ENCODE results near the gene NEDD4.
"Not testable (repeated sequence)": the region's sequence is repeated elsewhere in the genome, so short reads cannot be mapped to it uniquely, and the experiment has no call there.

NEDD4 gene

GRCh38 chr15:55824857-55825613 lies 168.4 kb downstream of the NEDD4 start:
- no peak for DNase-seq (ENCODE audit: low read depth)

DNA sequence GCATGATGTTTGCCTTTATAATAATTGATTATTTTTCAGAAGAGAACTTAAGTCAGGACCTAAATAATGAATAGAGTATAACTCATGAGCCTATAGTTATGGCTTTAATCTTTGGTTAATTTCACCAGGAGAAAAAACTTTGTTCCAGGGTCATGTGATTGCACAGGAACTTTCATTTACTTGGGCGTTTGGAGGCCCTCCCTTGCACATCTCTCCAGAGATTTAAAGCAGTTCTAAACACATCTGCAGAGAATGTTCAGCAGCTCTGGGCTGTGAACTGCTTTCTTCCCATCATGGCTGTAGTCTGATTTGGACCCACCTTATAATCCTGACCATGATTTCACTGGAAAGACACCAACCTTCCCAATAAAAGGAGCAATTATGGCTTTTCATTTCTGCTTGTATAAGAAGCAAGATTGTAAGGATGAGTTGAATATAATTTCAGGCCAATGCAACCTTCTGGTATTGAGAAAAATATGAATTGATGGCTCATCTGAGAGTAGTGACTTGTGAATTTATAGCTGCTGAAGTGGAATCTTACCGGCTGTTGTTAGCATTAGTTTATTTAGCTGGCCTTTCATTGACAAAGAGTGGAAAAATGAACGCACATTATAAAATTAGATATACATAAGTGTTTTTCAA lies 169.6 kb downstream of the NEDD4 start:
- DNase-seq (ENCODE audit: low read depth), result peak; percentile 21

- peak; percentile 87 for DNase-seq (ENCODE audit: low read depth)
Observed at GRCh38 chr15:55823191-55823670, 170.2 kb downstream of the NEDD4 start.

- not testable (repeated sequence) for DNase-seq (ENCODE audit: low read depth)
Observed at GRCh38 chr15:55821740-55822139, 171.7 kb downstream of the NEDD4 start.

DNA sequence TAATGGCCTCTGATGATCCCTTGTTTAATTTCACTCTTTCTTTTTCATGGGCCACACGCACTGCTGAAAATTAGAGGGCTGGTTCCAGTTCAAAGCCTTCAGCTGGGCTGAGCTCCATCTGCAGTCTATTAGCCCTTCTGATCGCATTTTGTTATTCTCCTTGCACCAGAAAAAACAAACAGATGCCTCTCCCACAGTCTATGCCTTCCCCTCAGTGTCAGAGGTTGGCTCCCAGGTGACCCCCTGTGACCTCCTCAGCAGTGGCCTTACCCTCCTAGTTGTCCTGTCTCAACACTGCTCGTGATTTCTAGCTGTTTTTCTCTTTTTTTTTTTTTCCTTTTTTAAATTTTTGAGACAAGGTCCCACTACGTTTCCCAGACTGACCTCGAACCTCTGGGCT lies 173.4 kb downstream of the NEDD4 start:
- DNase-seq (ENCODE audit: low read depth), result no peak

DNA sequence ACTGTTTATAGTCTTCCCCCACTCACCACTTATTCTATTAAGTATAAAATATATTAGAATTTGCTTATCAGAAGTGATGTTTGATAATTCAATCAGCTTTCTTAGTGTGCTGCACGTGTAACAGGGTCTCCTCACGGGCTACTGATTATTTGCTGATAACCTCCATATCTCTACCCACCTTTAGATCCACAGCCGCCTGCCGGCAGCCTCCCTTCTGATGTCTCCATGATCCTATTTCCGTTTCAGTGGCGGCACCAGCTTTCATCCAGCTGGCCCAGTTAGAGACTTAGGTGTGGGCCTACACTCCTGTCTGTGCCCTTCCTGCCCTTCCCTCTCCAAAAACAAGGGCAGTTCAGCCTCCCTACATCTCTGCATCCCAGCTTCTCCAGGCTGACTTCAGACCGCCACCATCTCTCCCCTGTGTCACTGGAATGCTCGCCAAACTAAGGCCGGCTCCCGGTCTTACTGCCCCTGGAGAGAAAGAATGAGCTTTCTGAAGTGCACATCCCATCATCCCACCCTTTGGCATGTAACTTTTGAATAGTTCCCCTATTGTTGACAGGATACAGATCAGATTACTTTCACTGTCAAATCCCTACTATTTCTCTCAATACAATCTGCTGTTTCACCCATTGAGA lies 173.9 kb downstream of the NEDD4 start:
- no peak for DNase-seq (ENCODE audit: low read depth)

DNA sequence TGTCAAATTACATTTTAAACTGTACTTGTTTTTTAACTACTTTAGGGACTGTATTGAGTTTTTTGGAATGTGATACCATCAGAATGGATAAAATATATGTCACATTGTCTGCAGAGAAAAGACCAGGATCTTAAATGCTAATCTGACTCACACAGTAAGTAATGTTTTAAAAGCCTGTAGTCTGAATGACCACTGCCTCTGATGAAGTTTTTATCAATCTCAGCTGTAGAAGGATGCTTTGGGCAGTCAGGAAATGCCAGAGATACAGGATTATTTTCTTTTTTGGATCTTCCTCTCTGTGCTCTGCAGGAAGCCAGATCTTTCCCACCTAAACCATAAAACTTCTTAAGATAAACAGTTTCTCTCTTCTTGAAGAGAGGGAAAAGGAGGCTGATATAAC lies 177.4 kb downstream of the NEDD4 start:
- peak; percentile 64 for DNase-seq (ENCODE audit: low read depth)

DNA sequence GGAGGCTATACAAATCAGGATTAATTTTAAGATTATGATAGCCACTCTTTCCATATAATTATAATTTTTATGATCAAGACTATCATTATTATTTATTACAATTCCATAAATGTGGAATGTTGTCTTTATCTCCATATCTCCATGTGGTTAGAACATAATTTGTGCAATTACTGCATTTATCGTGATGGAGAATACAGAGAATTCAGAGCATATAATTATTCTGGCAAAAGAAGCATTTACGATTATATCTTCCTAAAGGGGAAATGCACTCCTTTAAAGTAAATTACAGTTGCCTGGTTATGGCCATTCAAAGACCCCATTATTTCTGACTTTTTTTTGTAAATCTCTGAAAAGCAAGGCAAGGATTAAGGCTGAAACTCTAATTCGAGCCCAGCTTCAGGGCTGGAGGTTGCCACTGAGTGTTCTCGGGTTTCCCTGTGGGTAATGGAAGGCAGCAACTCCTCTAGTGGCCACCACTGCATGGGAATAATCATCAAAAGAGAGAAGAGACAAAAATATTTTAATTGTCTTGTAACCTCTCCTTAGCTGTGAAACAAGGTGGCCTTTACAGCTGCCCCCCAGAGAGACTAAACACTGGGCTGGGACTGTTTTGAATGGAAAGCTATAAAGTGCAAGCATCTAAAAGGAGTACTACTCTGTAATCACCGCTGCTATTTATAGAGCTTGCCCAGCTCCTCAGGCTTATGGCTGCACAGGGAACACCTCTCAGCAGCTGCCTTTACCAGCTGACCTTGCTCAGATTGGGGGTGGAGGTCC lies 190.6 kb downstream of the NEDD4 start:
- DNase-seq (ENCODE audit: low read depth), result no peak

DNA sequence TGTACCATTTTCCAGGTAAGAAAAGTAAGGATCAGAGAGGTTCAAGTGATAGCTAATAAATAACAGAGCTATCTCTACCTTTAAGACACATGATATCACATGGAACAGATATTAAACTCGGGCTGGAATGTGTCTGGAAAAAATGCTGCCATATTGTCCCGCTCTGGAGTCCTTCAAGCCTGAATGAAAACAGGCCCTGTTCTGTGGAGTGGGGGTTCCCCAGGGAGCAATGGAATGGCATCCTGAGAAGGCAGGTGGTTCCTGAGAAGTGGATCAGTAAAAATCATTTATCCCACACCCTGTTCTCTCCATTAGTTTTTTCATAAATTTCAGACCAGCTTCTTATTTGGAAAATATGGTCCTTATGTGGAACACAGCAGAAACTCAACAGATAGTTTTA lies 193.2 kb downstream of the NEDD4 start:
- no peak for DNase-seq (ENCODE audit: low read depth)

DNA sequence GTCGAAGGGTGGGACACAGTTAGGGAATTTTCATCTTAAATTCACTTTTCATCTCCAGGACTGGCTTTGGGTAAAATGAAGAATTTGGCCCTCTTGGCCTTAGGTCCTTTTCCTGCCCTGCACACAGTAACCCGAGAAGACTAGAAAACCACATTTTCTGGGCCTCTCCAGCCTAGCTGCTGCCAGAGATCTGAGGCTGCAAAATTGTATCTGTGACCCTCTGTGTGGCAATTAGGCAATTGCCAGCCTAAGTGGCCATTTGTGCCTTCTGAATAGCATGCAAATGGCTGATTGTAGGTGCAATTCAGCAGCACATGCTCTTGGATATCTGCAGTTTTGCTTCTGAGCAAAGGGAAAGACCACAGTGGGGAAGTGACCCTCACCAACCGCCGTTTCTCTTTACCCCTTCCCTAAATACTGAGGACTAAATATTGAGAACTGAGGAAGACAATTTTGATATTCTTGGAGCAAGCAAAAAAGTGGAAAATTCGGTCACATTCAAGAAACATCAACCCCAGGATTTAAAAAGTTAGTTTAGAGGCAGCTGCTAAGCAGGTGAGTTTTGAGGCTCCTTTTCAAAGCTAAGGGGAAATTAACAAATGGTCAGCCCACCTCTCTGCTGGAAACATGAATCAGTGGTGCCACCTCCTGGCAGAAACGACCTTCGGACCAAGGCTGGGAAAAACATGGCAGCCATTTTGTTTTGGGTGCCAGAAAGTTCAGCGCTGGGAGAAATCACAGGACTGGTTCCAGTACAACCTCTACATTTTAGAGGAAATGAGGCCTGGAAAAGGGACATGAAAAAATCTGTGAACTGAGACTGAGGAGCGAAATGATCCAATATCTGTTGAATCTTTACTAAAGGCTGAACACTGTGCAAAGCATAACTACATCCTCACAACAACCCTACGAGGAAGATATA lies 193.9 kb downstream of the NEDD4 start:
- DNase-seq (ENCODE audit: low read depth), result peak; percentile 46

GRCh38 chr15:55796321-55796965 lies 197.0 kb downstream of the NEDD4 start:
- peak; percentile 18 for DNase-seq (ENCODE audit: low read depth)

- DNase-seq (ENCODE audit: low read depth), result no peak
Observed at GRCh38 chr15:55795031-55795430, 198.4 kb downstream of the NEDD4 start.

- peak; percentile 82 for DNase-seq (ENCODE audit: low read depth)
Observed at GRCh38 chr15:55791551-55792400, 201.6 kb downstream of the NEDD4 start.

DNA sequence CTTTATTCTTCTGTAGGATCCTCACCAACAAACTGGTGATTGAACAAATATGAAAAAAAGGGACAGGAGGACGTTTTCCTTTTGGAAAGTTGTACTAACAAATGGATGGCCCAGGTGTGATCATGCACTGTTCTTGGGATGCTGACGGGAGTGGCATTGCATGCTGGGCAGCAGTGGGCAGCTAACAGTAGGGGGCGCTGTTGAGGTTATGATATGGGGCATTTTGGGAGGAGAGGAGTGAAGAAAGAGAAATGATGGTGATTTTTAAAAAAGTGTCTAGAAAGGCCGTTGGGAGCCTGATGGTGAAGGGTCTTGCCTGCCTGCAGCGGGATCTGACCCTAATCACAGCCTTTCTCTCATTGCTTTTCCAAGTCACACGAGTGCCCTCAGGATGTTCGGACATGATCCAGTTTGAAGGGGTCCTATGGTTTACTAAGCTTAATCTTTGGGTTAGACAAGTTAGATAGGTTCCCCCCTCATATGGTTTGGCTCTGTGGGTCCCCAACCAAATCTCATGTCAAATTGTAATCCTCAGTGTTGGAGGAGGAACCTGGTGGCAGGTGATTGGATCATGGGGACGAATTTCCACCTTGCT lies 204.2 kb downstream of the NEDD4 start:
- peak; percentile 22 for DNase-seq (ENCODE audit: low read depth)

DNA sequence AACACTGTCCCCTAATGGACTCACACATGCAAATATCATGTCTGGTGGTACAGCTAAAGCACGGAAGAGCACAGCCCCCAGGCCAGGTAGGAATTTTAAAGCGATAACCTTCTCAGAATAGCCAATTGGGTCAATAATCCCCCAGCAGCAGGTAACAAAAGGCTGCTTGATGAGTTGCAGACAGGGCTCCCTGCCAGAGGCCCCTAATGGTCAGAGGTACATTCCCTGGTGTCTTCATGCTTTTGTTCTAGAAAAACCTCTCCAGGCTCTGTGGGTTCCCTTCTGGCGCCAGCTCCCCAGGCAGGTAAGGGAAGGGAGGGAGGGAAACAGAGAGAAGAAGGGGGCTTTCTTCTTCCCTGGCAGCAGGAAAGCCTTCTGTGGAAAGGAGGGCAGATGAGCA lies 207.1 kb downstream of the NEDD4 start:
- DNase-seq (ENCODE audit: low read depth), result no peak

- not testable (repeated sequence) for DNase-seq (ENCODE audit: low read depth)
Observed at GRCh38 chr15:55785593-55785992, 207.8 kb downstream of the NEDD4 start.

GRCh38 chr15:55784286-55784685 lies 209.1 kb downstream of the NEDD4 start:
- DNase-seq (ENCODE audit: low read depth), result no peak

DNA sequence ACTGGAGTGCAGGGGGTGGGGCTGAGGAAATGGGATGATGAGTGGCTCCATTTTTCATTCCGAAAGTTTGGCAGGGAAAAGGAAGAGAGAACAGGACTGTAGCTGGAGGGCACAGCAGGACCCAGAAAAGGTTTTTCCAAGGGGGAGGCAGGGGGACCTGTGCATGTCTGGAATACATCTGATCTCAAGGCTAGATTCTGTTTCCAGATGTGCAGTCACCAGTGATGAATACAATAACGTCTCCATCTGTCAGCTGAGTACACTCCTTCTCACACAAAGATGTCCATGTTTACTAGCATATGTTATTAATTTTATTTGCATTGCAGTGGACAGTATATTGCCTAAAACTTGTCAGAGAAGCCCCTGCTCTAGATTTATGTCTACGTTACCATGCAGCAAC lies 210.5 kb downstream of the NEDD4 start:
- DNase-seq (ENCODE audit: low read depth), result no peak

DNA sequence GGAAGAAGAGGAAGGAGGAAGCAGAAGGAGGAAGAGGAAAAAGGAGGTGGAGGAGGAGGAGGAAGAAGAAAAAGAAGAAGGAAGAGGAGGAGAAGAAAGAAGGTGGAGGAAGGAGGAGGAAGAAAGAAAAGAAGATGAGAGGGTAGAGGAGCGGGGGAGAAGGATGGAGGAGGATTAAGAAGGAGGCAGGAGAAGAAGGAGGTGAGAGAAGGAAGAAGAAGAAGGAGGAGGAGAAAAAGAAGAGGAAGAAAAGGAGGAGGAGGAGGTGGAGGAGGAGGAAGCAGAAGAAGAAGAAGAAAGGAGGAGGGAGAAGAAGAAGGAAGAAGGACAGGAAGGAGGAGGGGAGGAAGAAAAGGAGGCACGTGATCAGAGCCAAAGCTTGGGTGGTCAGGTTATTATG lies 213.1 kb downstream of the NEDD4 start:
- DNase-seq (ENCODE audit: low read depth), result no peak

Measured in EH (cell line).